PC-9 (cell line): Measurements from ENCODE around the gene CDC26. TPM values are rescaled to one million over a fixed set of nuclear protein-coding genes. Genes with fewer than 3 reads are reported as not detected.

Source experiments
- BruUV-seq: library from RNA; stranded (reverse); fragments of 400-500 nt; replicated peaks from 2 replicates; lab custom pipeline; 2021; lab: Mats Ljungman, UMichigan
- CTCF ChIA-PET: fragments of 300-600 bp; sonication (Branson Sonifier 250); formaldehyde crosslinking; loops from one replicate; lab custom pipeline; 2022; ENCODE audit warnings: antibody characterized with exemption; lab: Charles Lee
- POLR2A ChIA-PET: fragments of 300-600 bp; sonication (Branson Sonifier 250); formaldehyde crosslinking; loops from one replicate; lab custom pipeline; 2022; ENCODE audit warnings: antibody characterized with exemption; ENCODE audit not compliant: unreplicated experiment; lab: Charles Lee
- DNase-seq, 2 experiments: peaks; one replicate each; pipeline versions ENCODE4 v3.0.0 to v3.0.0-alpha.2; 2015 to 2022; ENCODE audit warnings: mixed read lengths in 1 of 2
- H2AFZ ChIP-seq: fragments of 200-600 bp; sonication (generic); 2 replicates; pipeline ENCODE4 v1.8.1; 2017; ENCODE audit warnings: antibody characterized with exemption
- H3F3A ChIP-seq: fragments of 200-600 bp; sonication (generic); 2 replicates; pipeline ENCODE4 v1.8.1; 2017; ENCODE audit warnings: antibody characterized with exemption, mild to moderate bottlenecking, low read depth; ENCODE audit not compliant: insufficient read depth
- H3K27ac ChIP-seq: fragments of 200-600 bp; sonication (generic); 2 replicates; pipeline ENCODE4 v1.6.1; 2016; ENCODE audit warnings: mixed run types
- H3K27me3 ChIP-seq: fragments of 200-600 bp; sonication (generic); 2 replicates; pipeline ENCODE4 v1.6.1; 2016; ENCODE audit warnings: low read depth, mixed run types; ENCODE audit not compliant: insufficient read depth
- H3K36me3 ChIP-seq: fragments of 200-600 bp; sonication (generic); 2 replicates; pipeline ENCODE4 v1.6.1; 2016; ENCODE audit warnings: low read depth, mixed run types
- H3K4me1 ChIP-seq: fragments of 200-600 bp; sonication (generic); replicated peaks from 2 replicates; pipeline ENCODE4 v1.6.1; 2016; ENCODE audit warnings: mixed run types; ENCODE audit not compliant: insufficient read depth
- H3K4me2 ChIP-seq: fragments of 200-600 bp; sonication (generic); 2 replicates; pipeline ENCODE4 v1.6.1; 2017; ENCODE audit warnings: mixed run types
- H3K4me3 ChIP-seq: fragments of 200-600 bp; sonication (generic); 2 replicates; pipeline ENCODE4 v1.6.1; 2016; ENCODE audit warnings: mixed run types
- H3K79me2 ChIP-seq: fragments of 200-600 bp; sonication (generic); 2 replicates; pipeline ENCODE4 v1.6.1; 2017; ENCODE audit warnings: low read depth, mixed run types
- H3K9me2 ChIP-seq: fragments of 200-600 bp; sonication (generic); 2 replicates; pipeline ENCODE4 v1.8.1; 2017; ENCODE audit warnings: mild to moderate bottlenecking; ENCODE audit not compliant: insufficient read depth
- H3K9me3 ChIP-seq: fragments of 200-600 bp; sonication (generic); 2 replicates; pipeline ENCODE4 v1.8.1; 2016; ENCODE audit warnings: low read depth; ENCODE audit not compliant: insufficient read depth
- H4K20me1 ChIP-seq: fragments of 200-600 bp; sonication (generic); 2 replicates; pipeline ENCODE4 v1.8.1; 2017; ENCODE audit not compliant: insufficient read depth
- CTCF ChIP-seq: fragments of 200-600 bp; sonication (generic); conservative IDR thresholded peaks from 2 replicates; pipeline ENCODE4 v1.6.1; 2017; ENCODE audit warnings: mixed run types, antibody characterized with exemption, mild to moderate bottlenecking, moderate library complexity
- EZH2 ChIP-seq: fragments of 200-600 bp; sonication (generic); IDR thresholded peaks from 2 replicates; pipeline ENCODE4 v1.8.0; 2017; ENCODE audit warnings: antibody characterized with exemption, low read depth
- intact Hi-C: fragments of 100-400 bp; cut with micrococcal nuclease; formaldehyde crosslinking; loops from one replicate; pipeline ENCODE4 v1.10.0; 2022; ENCODE audit not compliant: unreplicated experiment
- total RNA-seq: library from RNA; stranded (reverse); gene quantifications from 2 replicates; pipeline ENCODE4 v1.2.3, GENCODE V29; 2021

CDC26 gene
- total RNA-seq, 1 experiment from 2014 or later = 43.4 TPM

- POLR2A ChIA-PET = interaction anchor here (0.6 kb wide), 2 partner anchors 144 to 153 kb away, joined by 3 to 29 read pairs; no protein-coding TSS in a partner anchor
These were observed 43.7 kb downstream of the CDC26 start for GRCh38 chr9:113231701-113232100.

GRCh38 chr9:113228130-113228665 is 47.2 kb downstream of the CDC26 start:
- Histone ChIP-seq H3K27ac (no peak overlapping the region), H3K36me3 (0 out of 2 replicates have a peak, but pooled peaks cover 4% of the 10 kb centered on the region), H3K9me2 (no peaks in the 10 kb centered on the region), H3K27me3 (no peaks in the 10 kb centered on the region), H3K79me2 (peaks cover 6% of the 10 kb centered on the region; the same call in 1 of the 2 replicates), H3F3A (peaks cover 4% of the 10 kb centered on the region; the same call in 1 of the 2 replicates), H4K20me1 (no peaks in the 10 kb centered on the region), H2AFZ (no peak overlapping the region), H3K9me3 (no peaks in the 10 kb centered on the region), H3K4me1 (peaks cover 15% of the 10 kb centered on the region), H3K4me2 (no peak overlapping the region), H3K4me3 (no peak overlapping the region)
- intact Hi-C loops = no loop called here
- DNase-seq = no peak
- ChIA-PET CTCF (no interaction called here), POLR2A (no interaction called here)
- no TSS peak for BruUV-seq
- TF ChIP-seq EZH2 (no peak), CTCF (no peak)

More at GRCh38 chr9:113231701-113232100, 43.7 kb downstream of the CDC26 start:
- H3K4me3 ChIP-seq = no peak overlapping the region
- H3K9me3 ChIP-seq = no peaks in the 10 kb centered on the region
- no peak overlapping the region for H2AFZ ChIP-seq
- H3K4me1 ChIP-seq = peaks cover 12% of the 10 kb centered on the region
- no peak for DNase-seq
- CTCF ChIA-PET = interaction anchor here (0.6 to 1.1 kb wide), 3 partner anchors 44 to 426 kb away, joined by 3 to 4 read pairs (median 3); partner anchors contain the start of genes CDC26 and PRPF4
- intact Hi-C loops = no loop called here
- no peaks in the 10 kb centered on the region for H4K20me1 ChIP-seq
- no peaks in the 10 kb centered on the region for H3K36me3 ChIP-seq
- H3K4me2 ChIP-seq = no peak overlapping the region
- no peaks in the 10 kb centered on the region for H3K79me2 ChIP-seq
- no TSS peak for BruUV-seq
- TF ChIP-seq EZH2 (no peak), CTCF (no peak)
- no peaks in the 10 kb centered on the region for H3K9me2 ChIP-seq
- no peaks in the 10 kb centered on the region for H3K27me3 ChIP-seq
- H3K27ac ChIP-seq = no peak overlapping the region
- H3F3A ChIP-seq = peaks cover 4% of the 10 kb centered on the region; the same call in 1 of the 2 replicates

- no peaks in the 10 kb centered on the region for H4K20me1 ChIP-seq
- no peak overlapping the region for H2AFZ ChIP-seq
- H3K4me2 ChIP-seq = no peak overlapping the region
- CTCF ChIA-PET = no interaction called here
- no peak for DNase-seq
- H3K4me3 ChIP-seq = no peak overlapping the region
- H3K36me3 ChIP-seq = 0 out of 2 replicates have a peak, but pooled peaks cover 4% of the 10 kb centered on the region
- H3F3A ChIP-seq = no peaks in the 10 kb centered on the region; the same call in 1 of the 2 replicates
- intact Hi-C loops = no loop called here
- H3K27me3 ChIP-seq = no peaks in the 10 kb centered on the region
- no TSS peak for BruUV-seq
- TF ChIP-seq CTCF (no peak), EZH2 (no peak)
- H3K9me2 ChIP-seq = no peaks in the 10 kb centered on the region
- H3K4me1 ChIP-seq = peaks cover 16% of the 10 kb centered on the region
- peaks cover 14% of the 10 kb centered on the region; the same call in 1 of the 2 replicates for H3K79me2 ChIP-seq
- H3K27ac ChIP-seq = no peak overlapping the region
- H3K9me3 ChIP-seq = no peaks in the 10 kb centered on the region
- POLR2A ChIA-PET = no interaction called here
These were observed 47.9 kb downstream of the CDC26 start for GRCh38 chr9:113227436-113227835.
